ENCODE results near the gene PDE6G.
A peak's percentile ranks its signal among the peaks of the same experiment; 100 is the strongest.
"Not testable (repeated sequence)": the region's sequence is repeated elsewhere in the genome, so short reads cannot be mapped to it uniquely, and the experiment has no call there.

Gene PDE6G

DNA sequence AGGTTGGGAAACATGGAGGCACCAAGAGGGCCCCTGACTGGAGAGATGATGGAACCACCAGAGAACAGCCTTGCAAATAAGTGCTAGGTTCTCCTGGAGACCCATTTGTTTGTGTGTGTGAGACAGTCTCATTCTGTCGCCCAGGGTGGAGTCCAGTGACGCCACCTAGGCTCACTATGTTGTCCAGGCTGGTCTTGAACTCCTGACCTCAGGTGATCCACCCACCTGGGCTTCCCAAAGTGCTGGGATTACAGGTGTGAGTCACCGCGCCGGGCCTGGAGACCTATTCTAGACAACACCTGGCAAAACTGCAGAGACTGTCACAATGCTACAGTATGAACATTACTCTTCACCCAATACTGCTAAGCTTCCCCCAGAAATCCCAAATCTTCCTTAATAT lies 20.9 kb downstream of the PDE6G start:
- DNase-seq (ENCODE audit: low read depth): no peak

GRCh38 chr17:81631482-81631881 lies 24.9 kb downstream of the PDE6G start:
- no peak for DNase-seq (ENCODE audit: low read depth)

- no peak for DNase-seq (ENCODE audit: low read depth)
These were observed 26.1 kb downstream of the PDE6G start for GRCh38 chr17:81630274-81630673.

- no peak for DNase-seq (ENCODE audit: low read depth)
These were observed 34.7 kb downstream of the PDE6G start for GRCh38 chr17:81621494-81622130.

GRCh38 chr17:81618307-81618706 lies 38.0 kb downstream of the PDE6G start:
- DNase-seq (ENCODE audit: low read depth): not testable (repeated sequence)

DNA sequence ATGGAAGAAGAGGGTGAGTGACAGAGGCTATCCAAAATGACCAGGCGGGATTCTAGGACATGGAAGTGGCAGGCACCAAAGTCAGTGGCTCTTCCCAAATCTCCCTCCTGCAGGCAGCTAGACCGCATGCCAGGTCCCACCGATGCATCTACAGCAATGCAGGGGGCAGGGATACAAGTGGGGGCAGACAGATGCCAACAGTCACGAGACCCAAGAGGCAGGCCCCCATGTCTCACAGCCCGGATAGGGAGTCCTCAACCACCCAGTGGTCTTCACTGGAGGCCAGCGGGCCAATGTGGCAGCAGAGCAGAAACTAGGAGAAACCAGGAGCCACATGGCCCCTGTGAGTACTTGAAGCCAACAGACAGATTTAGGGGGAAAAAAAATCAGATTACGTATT lies 39.5 kb downstream of the PDE6G start:
- DNase-seq (ENCODE audit: low read depth): no peak

GRCh38 chr17:81615401-81615930 lies 40.9 kb downstream of the PDE6G start:
- no peak for DNase-seq (ENCODE audit: low read depth)

DNA sequence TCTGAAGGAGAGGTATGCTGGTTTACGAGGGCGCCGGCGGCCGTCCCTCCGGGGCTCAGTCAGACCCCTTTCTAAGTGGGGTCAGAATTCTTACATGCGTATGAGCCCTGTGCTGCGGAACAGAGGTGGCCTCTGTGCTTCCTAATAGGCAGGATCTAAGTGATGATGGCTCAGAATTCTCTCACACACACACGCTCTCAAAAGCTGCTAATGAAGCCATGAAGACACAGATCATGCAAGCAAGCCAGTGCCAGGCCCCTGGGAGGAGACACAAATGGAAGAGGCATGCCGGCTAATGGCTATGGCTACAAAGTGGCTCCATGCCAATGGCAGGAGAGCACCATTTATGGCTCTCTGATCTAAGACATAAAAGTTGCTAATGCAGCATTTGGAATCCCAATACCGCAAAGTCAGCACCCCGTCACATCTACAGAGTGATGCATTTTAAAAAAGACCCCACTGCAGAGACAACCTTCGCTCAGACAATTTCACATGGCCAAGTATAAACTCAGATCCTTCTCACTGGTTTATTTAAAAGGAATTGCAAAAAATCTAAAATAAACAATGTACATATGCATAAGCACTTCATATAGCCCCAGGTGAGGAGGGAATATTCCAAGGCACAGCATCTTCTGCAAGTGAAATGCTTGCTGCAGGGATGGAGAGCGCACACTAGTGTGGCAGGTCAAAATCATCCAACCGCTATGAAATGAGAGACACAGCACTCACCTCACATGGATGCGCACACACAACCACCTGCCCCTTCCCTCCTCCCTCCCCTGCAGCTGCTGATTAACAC lies 44.0 kb downstream of the PDE6G start:
- no peak for DNase-seq (ENCODE audit: low read depth)

DNA sequence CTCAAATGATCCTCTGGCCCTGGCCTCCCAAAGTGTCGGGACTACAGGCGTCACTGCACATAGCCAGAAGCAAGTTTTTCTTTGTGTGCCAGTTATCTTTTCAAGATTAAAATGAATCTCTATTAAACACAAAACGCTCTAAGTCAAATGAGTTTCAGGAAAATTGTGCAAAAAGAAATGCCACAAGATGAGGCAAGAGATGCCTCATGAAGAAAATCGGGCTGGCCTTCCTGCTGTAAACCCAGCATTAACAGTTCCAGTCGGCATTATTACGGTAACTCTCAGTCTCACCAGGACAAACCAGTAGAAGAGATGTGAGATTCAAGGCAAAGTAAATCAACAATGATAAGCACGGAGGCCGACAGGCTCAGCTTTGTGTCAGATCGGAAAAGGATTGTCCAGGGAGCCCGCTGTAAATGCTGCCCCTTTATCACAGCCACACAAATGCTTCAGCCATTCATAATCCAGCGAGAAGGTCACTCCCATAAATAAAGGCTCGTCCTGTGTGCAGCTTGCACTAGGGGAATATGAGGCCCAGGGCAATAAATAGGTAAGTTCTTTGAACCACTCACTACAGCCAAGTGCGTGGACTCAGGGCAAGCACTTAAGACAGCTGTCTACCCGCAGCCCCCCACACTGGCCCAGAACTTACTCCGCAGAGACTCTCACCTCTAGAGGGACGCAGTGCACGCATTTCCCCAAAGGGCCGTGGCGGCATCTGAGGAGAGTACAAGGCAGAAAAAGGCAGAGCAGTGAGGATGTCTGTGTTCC lies 46.6 kb downstream of the PDE6G start:
- DNase-seq (ENCODE audit: low read depth): no peak

GRCh38 chr17:81608605-81609004 lies 47.7 kb downstream of the PDE6G start:
- no peak for DNase-seq (ENCODE audit: low read depth)

- DNase-seq (ENCODE audit: low read depth): no peak
These were observed 48.3 kb downstream of the PDE6G start for GRCh38 chr17:81608082-81608481.

DNA sequence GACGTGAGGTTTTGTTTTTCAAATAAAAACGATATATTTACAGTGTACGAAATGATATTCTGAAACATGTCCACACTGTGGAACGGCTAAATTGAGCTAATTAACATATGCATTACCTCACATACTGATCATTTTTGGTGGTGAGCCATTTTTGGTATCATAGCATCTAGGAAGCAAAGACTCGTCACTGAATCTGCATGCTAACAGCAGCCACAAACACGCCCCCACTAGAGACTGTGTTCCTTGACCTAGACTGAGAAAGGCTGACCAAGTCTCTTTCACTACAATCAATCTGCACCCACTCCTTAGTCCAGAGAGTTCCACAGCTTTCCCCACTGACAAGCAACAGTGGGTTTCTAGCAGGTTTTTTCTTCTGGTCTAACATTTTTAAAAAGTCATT lies 48.9 kb downstream of the PDE6G start:
- DNase-seq (ENCODE audit: low read depth): no peak

DNA sequence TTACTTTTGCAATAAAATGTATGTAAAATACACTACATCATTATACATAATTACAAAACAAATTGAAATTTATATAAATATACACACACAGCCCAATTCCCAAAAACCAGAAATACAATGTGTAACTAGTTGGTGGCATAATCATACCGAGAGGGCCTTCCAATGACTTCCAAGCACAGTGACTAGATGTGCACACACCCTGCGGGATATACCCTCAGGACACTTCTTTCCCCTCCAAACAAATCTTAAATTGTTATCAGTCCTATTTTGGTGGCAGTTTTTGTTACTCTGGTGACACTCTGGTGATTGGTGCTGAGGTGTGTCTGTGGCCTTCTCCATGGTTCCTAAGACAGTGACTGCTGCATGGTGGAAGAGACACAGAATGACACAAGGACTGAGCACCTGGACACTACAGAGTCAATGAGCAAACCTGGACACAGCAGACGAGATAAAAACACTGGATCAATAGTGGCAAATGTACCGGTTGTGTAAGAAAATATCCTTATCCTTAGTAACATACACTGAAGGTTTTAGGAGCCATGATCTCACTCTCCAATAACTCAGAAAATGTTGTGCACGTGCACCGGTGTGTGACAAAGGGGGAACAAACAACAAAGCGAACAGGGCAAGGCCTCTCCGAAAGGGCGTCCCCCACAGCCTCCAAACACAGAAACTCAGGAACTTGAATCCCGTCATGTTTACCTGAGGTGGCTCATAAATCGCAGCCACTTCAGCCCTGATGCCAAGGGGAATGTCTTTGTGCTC lies 52.3 kb downstream of the PDE6G start:
- no peak for DNase-seq (ENCODE audit: low read depth)

DNA sequence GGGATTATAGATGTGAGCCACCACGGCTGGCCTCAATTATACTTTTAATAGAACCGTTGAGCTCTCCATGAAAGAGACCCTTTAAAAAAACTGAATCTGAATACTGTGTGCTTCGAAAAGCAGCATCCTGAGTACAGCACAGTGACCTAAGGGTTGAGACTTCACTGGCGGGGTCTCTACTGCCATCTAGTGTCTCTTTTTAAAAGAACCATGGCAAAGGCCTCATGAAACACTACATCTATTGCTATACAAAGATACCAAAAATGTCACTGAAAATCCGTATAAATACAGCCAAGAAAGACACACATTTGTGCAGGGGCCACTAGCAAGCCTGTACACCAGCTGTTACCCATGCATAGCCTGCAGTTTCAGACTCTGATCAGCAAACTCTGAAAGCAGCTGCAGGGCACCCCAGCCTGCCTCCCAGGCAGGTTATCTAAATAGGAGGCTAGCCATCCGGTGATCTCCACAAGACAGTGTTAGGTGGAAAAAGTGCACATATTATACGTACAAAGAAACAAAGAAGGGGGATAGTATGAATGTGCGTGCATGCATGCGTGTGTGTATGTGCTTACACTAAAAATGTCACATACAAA lies 54.7 kb downstream of the PDE6G start:
- DNase-seq (ENCODE audit: low read depth): peak; percentile 21
